Activated T-cell treated with anti-CD3 and anti-CD28 coated beads, Interleukin-2, amount 50 U/mL, for 72 hours (primary cell): ENCODE results near the gene TRIML2. TPM values are rescaled to one million over a fixed set of nuclear protein-coding genes. Genes with fewer than 3 reads are reported as not detected.

Source experiments
- ATAC-seq, 2 donors: fragments of 150-1000 bp; cut with Tn5 transposase; replicated peaks in 1 of 2; 2 replicates each; pipeline ENCODE4 v1.10.0; 2021; ENCODE audit warnings: moderate library complexity in 2 of 2, mild to moderate bottlenecking in 1 of 2
- DNase-seq, 2 donors: peaks; one replicate each; pipeline ENCODE4 v3.0.0; 2021 to 2022; ENCODE audit warnings: mixed read lengths in 1 of 2
- H3K27ac Mint-ChIP-seq: one replicate; pipeline ENCODE4 v1.8.0; 2022; ENCODE audit warnings: mild to moderate bottlenecking, moderate library complexity, mixed read lengths
- H3K27me3 Mint-ChIP-seq: one replicate; pipeline ENCODE4 v1.8.0; 2022; ENCODE audit warnings: low read depth, mixed read lengths
- H3K36me3 Mint-ChIP-seq, 2 donors: one replicate each; pipeline ENCODE4 v1.8.0; 2022; ENCODE audit warnings: mixed read lengths in 2 of 2, mild to moderate bottlenecking in 1 of 2; ENCODE audit not compliant: insufficient read depth in 2 of 2
- H3K4me1 Mint-ChIP-seq: one replicate; pipeline ENCODE4 v1.8.0; 2022; ENCODE audit warnings: low read depth, mixed read lengths
- H3K4me3 Mint-ChIP-seq, 2 donors: one replicate each; pipeline ENCODE4 v1.8.0; 2022; ENCODE audit warnings: mild to moderate bottlenecking in 2 of 2, mixed read lengths in 2 of 2, moderate library complexity in 2 of 2
- H3K9me3 Mint-ChIP-seq, 2 donors: one replicate each; pipeline ENCODE4 v1.8.0; 2022; ENCODE audit warnings: mixed read lengths in 2 of 2
- total RNA-seq, 2 donors: library from RNA; stranded (reverse); gene quantifications; one replicate each; pipeline ENCODE4 v1.2.3, GENCODE V29; 2022

The TRIML2 gene
- total RNA-seq, 2 donors from 2014 or later, result not detected

- H3K4me1 Mint-ChIP-seq, result peaks cover 4% of the 10 kb centered on the region
- ATAC-seq, result peak in 1 of 2 donors; percentile 69
- H3K27me3 Mint-ChIP-seq, result no peaks in the 10 kb centered on the region
- H3K9me3 Mint-ChIP-seq, result peaks cover 8 to 14% of the 10 kb centered on the region in 2 donors
- H3K27ac Mint-ChIP-seq, result no peak overlapping the region
- H3K36me3 Mint-ChIP-seq, result no peaks in the 10 kb centered on the region
- no peak overlapping the region for H3K4me3 Mint-ChIP-seq
- DNase-seq, result no peak
Observed at GRCh38 chr4:188127214-188127874, 17.9 kb upstream of the TRIML2 start.

- H3K9me3 Mint-ChIP-seq, result peaks cover 11 to 12% of the 10 kb centered on the region in 2 donors
- H3K27ac Mint-ChIP-seq, result no peak overlapping the region
- H3K27me3 Mint-ChIP-seq, result no peaks in the 10 kb centered on the region
- H3K4me1 Mint-ChIP-seq, result no peaks in the 10 kb centered on the region
- DNase-seq (no peak), ATAC-seq (no peak)
- H3K36me3 Mint-ChIP-seq, result no peaks in the 10 kb centered on the region
- H3K4me3 Mint-ChIP-seq, result no peak overlapping the region
Observed at GRCh38 chr4:188121530-188121929, 12.1 kb upstream of the TRIML2 start.

GRCh38 chr4:188117631-188118324, 8.4 kb upstream of the TRIML2 start:
- Mint-ChIP-seq H3K36me3 (no peaks in the 10 kb centered on the region), H3K27me3 (no peaks in the 10 kb centered on the region), H3K27ac (no peak overlapping the region), H3K9me3 (peaks cover 6 to 9% of the 10 kb centered on the region in 2 donors), H3K4me1 (no peaks in the 10 kb centered on the region), H3K4me3 (no peak overlapping the region)
- DNase-seq (no peak), ATAC-seq (no peak)

GRCh38 chr4:188113156-188113555, 3.8 kb upstream of the TRIML2 start:
- H3K27ac Mint-ChIP-seq, result no peak overlapping the region
- peaks cover 0 to 2% of the 10 kb centered on the region in 2 donors for H3K36me3 Mint-ChIP-seq
- H3K9me3 Mint-ChIP-seq, result peaks cover 4 to 6% of the 10 kb centered on the region in 2 donors
- H3K27me3 Mint-ChIP-seq, result no peaks in the 10 kb centered on the region
- DNase-seq (no peak), ATAC-seq (no peak)
- H3K4me3 Mint-ChIP-seq, result no peak overlapping the region
- no peaks in the 10 kb centered on the region for H3K4me1 Mint-ChIP-seq

GRCh38 chr4:188111955-188112354, 2.6 kb upstream of the TRIML2 start:
- H3K27ac Mint-ChIP-seq, result no peak overlapping the region

GRCh38 chr4:188110741-188111471, 1.5 kb upstream of the TRIML2 start:
- ATAC-seq, result no peak
- Mint-ChIP-seq H3K4me3 (no peak overlapping the region), H3K27me3 (no peaks in the 10 kb centered on the region), H3K9me3 (peaks cover 4 to 6% of the 10 kb centered on the region in 2 donors), H3K36me3 (peaks cover 0 to 4% of the 10 kb centered on the region in 2 donors), H3K27ac (no peak overlapping the region), H3K4me1 (no peaks in the 10 kb centered on the region)
- DNase-seq, result no peak

More at GRCh38 chr4:188111955-188112354, 2.6 kb upstream of the TRIML2 start:
- Mint-ChIP-seq H3K27me3 (no peaks in the 10 kb centered on the region), H3K9me3 (peaks cover 5 to 6% of the 10 kb centered on the region in 2 donors), H3K4me3 (no peak overlapping the region), H3K4me1 (no peaks in the 10 kb centered on the region), H3K36me3 (peaks cover 0 to 4% of the 10 kb centered on the region in 2 donors)
- DNase-seq (no peak), ATAC-seq (no peak)

- Mint-ChIP-seq H3K27ac (no peak overlapping the region), H3K36me3 (peaks cover 0 to 4% of the 10 kb centered on the region in 2 donors), H3K9me3 (peaks cover 4 to 6% of the 10 kb centered on the region in 2 donors), H3K27me3 (no peaks in the 10 kb centered on the region), H3K4me1 (no peaks in the 10 kb centered on the region), H3K4me3 (no peak overlapping the region)
- DNase-seq, result no peak
- ATAC-seq, result no peak
Observed at GRCh38 chr4:188110036-188110435, 633 bp upstream of the TRIML2 start.

GRCh38 chr4:188107931-188108843, 1.2 kb downstream of the TRIML2 start:
- DNase-seq, result no peak
- no peak overlapping the region for H3K4me3 Mint-ChIP-seq
- no peaks in the 10 kb centered on the region for H3K4me1 Mint-ChIP-seq
- H3K36me3 Mint-ChIP-seq, result peaks cover 0 to 4% of the 10 kb centered on the region in 2 donors
- peaks cover 6% of the 10 kb centered on the region in 2 donors for H3K9me3 Mint-ChIP-seq
- H3K27ac Mint-ChIP-seq, result no peak overlapping the region
- H3K27me3 Mint-ChIP-seq, result no peaks in the 10 kb centered on the region
- ATAC-seq, result no peak

- no peak for DNase-seq
- no peaks in the 10 kb centered on the region for H3K27me3 Mint-ChIP-seq
- no peak overlapping the region for H3K4me3 Mint-ChIP-seq
- no peak for ATAC-seq
- no peak overlapping the region for H3K27ac Mint-ChIP-seq
- H3K36me3 Mint-ChIP-seq, result peaks cover 0 to 7% of the 10 kb centered on the region in 2 donors
- no peaks in the 10 kb centered on the region for H3K4me1 Mint-ChIP-seq
- H3K9me3 Mint-ChIP-seq, result peaks cover 6% of the 10 kb centered on the region in 2 donors
Observed at GRCh38 chr4:188106454-188106853, 2.9 kb downstream of the TRIML2 start.

- Mint-ChIP-seq H3K4me1 (no peaks in the 10 kb centered on the region), H3K4me3 (no peak overlapping the region), H3K9me3 (peaks cover 8 to 11% of the 10 kb centered on the region in 2 donors), H3K27ac (no peak overlapping the region), H3K27me3 (no peaks in the 10 kb centered on the region), H3K36me3 (peaks cover 4 to 7% of the 10 kb centered on the region in 2 donors)
- ATAC-seq (no peak), DNase-seq (no peak)
Observed at GRCh38 chr4:188092824-188093223, 16.6 kb downstream of the TRIML2 start.

- Mint-ChIP-seq H3K27ac (no peak overlapping the region), H3K27me3 (no peaks in the 10 kb centered on the region), H3K9me3 (peaks cover 12 to 15% of the 10 kb centered on the region in 2 donors), H3K4me3 (no peak overlapping the region), H3K36me3 (peaks cover 2 to 3% of the 10 kb centered on the region in 2 donors), H3K4me1 (no peaks in the 10 kb centered on the region)
- ATAC-seq (no peak), DNase-seq (no peak)
Observed at GRCh38 chr4:188086858-188087257, 22.5 kb downstream of the TRIML2 start.

GRCh38 chr4:188082796-188083195, 26.6 kb downstream of the TRIML2 start:
- Mint-ChIP-seq H3K36me3 (peaks cover 0 to 3% of the 10 kb centered on the region in 2 donors), H3K9me3 (peaks cover 8 to 16% of the 10 kb centered on the region in 2 donors), H3K27ac (no peak overlapping the region), H3K4me3 (no peak overlapping the region), H3K27me3 (no peaks in the 10 kb centered on the region), H3K4me1 (no peaks in the 10 kb centered on the region)
- DNase-seq (no peak), ATAC-seq (no peak)
